ENCODE results near the gene EP400.
"Not testable (repeated sequence)": the region's sequence is repeated elsewhere in the genome, so short reads cannot be mapped to it uniquely, and the experiment has no call there.

The EP400 gene

GRCh38 chr12:131948713-131949430 lies 870 bp upstream of the EP400 start:
- DNase-seq, result not testable (repeated sequence)

GRCh38 chr12:131950182-131950913 lies 606 bp downstream of the EP400 start:
- DNase-seq, result peak; percentile 20

- not testable (repeated sequence) for DNase-seq
Measured at GRCh38 chr12:131953810-131954209, 4.1 kb downstream of the EP400 start.

DNA sequence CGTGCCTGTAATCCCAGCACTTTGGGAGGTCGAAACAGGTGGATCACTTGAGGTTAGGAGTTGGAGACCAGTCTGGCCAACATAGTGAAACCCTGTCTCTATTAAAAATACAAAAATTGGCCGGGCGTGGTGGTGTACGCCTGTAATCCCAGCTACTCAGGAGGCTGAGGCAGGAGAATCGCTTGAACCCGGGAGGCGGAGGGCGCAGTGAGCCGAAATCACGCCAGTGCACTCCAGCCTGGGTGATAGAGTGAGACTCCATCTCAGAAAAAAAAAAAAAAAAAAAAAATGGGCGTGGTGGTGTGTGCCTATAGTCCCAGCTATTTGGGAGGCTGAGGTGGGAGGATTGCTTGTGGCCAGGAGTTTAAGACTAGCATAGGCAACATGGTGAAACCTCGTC lies 4.7 kb downstream of the EP400 start:
- not testable (repeated sequence) for DNase-seq

DNA sequence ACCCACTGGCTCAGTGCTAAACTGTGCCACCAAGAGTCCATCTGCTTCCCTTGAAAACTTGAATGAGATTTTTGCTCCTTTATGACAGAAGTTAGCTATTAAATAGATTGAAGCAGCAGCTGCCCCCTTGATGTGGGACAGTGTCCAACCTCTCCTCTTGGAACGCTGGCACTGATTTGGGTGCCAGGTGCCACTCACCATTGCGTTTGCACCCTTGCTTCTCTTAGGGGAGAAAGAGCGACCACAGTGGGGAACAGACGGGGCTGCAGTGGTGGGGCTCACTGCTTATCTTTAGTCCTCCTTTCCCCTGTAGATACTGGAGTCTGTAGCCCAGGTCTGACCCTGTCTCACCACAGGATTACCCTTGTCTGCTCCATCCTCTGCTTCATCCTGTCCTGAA lies 9.4 kb downstream of the EP400 start:
- DNase-seq, result no peak

DNA sequence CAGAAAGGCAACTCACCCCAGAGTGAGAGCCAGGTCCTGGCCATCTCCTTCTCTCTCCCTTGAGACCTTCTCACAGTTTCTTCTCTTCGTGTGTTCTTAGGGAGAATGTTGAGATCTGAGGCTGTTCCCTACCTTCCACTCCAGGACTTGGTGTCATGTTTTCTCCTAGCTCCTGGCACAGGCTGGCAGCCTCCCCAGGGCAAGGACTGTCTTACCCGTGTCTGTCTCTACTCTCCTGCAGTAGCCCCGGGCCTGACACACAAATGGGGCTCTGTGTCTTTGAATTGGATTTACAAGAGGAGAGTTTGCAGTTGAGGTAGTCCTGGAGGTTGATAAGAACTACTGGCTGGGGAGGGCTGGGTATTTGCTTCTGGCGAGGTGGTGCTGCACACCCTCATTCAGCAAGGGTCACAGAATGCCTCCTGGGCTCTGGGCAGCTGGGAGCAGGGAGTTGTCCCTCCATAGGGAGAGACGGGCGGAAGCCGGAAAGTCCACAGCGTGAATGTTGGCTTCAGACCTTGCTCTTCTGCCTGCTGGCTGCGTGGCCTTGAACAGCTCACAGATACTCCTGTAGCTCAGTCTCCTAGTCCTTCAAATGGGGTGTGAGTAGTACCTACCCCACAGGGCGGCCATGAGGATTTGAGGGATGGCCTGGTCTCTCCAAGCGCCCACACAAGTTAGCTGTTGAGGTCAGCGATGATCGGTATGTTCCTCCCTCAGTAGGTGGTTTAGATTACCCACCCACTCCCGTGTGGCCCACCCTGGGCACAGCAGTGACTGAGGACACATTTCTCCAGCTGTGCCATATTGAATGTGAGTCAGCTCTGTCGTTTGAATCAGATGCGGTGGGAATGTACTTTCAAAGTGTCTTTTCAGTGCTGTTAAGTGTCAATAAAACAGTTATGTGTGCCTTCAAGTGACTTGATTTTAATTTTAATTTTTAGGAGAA lies 10.2 kb downstream of the EP400 start:
- no peak for DNase-seq

GRCh38 chr12:131960590-131961325 lies 11.0 kb downstream of the EP400 start:
- not testable (repeated sequence) for DNase-seq

GRCh38 chr12:131961328-131961727 lies 11.6 kb downstream of the EP400 start:
- not testable (repeated sequence) for DNase-seq

DNA sequence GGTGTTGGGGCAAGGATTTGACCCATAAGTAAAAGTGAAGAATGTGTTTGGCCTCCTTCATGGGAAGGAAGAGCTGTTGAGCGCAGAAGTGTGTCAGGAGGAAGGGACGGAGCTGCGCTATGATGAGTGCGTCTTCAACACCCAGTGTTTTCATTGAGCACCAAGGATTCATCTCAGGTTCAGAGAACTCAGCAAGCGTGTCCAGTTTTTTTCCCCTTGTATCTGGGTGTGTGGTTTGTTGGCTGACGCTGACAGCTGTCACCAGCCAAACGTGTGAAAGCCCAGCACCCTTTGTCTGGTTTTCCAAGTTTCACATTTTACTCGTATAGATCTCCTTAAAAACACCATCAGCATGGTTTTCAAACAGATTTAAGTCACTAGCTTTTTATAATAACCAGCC lies 12.3 kb downstream of the EP400 start:
- no peak for DNase-seq

- DNase-seq, result no peak
Measured at GRCh38 chr12:131963381-131963780, 13.6 kb downstream of the EP400 start.

DNA sequence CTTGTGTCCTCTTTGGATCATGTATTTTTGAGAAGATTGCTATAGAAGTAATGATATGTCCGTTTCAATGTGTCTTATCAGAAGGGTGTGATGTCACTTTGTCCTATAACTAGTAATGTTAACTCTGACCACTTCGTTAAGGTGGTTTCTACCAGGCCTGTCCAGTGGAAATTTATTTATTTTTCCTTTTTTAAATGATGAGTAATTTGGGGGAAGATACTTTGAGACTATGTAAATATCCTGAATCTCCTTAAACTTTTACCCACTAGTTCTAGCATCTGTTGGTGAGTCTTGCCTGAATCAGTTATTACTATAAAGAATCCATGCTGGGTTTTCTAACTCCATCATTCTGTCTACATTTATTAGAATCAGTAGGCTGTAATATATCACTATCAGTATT lies 15.3 kb downstream of the EP400 start:
- DNase-seq, result no peak

DNA sequence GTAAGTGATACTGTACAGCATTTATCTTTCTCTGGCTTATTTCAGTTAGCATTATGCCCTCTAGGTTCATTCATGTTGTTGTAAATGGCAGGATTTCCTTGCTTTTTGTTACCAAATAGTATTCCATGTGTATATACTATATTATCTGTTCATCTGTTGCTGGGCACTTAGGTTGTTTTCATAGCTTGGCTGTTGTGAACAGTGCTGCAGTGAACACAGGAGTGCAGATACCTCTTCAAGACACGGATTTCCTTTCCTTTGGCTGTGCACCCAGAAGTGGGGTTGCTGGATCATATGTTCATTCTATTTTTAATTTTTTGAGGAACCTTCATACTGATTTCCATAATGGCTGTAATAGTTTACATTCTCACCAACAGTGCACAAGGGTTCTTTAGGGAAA lies 21.5 kb downstream of the EP400 start:
- no peak for DNase-seq

DNA sequence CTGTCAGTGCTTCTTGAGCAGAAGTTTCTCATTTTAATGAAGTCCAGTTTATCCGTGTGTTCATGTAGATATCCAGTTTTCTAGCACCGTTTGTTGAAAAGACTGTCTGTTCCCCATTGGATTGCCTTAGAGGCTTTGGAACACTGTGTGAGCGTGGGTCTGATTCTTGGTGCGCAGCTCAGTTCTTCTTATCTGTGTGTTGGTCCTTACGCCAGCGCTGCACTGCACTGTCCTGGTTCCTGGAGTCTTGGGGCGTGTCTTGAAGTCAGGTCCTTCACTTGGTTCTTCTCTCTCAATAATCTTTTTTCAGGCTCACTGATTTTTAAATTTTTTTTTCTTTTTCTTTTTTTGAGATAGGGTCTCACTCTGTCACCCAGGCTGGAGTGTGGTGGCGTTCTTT lies 25.5 kb downstream of the EP400 start:
- no peak for DNase-seq

DNA sequence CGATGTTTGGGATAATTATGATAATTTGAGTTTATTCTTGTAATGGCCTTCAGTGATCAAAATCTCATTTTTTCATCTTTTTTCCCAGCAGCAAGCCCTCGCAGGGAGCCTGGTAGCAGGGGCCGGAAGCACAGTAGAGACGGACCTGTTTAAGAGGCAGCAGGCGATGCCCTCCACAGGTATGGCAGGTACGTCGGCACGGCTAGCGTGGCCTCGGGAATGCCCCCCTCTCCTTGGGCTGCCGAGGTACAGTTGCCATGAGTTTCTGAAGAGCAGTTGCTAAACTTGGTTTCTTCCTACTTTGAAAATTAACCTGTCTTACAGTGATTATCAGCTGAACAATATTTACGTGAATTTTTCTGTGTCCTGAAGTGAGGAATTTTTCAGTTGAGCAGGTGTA lies 29.9 kb downstream of the EP400 start:
- DNase-seq, result no peak

GRCh38 chr12:131980263-131980662 lies 30.5 kb downstream of the EP400 start:
- no peak for DNase-seq

DNA sequence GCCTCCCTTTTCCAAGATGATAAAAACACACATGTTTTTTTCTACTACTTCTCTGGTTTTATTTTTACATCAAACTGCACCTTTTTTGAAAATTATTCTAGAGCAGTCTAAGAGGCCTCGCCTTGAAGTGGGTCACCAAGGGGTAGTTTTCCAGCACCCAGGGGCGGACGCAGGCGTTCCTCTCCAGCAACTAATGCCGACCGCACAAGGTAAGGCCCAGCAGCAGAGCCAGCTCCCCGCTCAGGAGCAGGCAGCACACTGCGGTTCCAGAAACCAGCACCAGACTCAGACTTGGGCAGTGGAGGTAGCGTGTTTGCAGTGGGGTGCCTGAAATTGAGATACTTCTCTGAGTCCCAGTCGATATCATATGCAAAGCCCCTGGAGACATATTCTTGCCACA lies 31.6 kb downstream of the EP400 start:
- no peak for DNase-seq

GRCh38 chr12:131982041-131982440 lies 32.3 kb downstream of the EP400 start:
- DNase-seq, result no peak

DNA sequence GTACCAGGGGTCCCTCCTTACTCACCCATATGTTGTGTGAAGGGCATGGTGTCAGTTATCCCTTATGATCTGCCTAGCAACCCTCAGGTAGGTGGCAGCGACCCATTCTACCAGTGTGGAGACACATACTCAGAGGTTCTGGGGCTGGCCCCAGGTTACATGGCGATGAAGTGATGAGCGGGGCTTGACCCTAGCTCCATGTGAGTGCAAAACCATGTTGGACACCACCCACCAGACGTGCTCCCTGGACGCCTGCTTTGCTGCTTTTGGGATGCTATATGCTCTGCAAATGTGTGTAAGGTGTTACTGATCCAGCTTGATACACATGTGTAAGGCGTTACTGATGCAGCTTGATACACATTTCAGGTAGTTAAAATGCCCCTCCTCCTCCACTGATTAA lies 33.3 kb downstream of the EP400 start:
- DNase-seq, result no peak

DNA sequence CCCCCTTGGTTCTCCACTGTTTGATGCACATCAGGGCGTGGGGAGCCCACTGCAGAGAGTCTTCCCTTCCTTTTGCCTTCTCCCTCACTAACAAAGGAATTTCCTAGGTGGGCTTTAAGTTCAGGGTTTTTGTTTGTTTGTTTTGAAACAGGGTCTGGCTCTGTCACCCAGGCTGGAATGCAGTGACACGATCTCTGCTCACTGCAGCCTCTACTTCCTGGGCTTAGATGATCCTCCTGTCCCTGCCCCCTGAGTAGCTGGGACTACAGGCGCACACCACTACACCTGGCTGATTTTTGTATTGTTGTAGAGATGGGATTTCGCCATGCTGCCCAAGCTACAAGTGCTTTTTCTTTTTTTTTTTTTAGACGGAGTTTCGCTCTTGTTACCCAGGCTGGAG lies 33.8 kb downstream of the EP400 start:
- DNase-seq, result no peak

DNA sequence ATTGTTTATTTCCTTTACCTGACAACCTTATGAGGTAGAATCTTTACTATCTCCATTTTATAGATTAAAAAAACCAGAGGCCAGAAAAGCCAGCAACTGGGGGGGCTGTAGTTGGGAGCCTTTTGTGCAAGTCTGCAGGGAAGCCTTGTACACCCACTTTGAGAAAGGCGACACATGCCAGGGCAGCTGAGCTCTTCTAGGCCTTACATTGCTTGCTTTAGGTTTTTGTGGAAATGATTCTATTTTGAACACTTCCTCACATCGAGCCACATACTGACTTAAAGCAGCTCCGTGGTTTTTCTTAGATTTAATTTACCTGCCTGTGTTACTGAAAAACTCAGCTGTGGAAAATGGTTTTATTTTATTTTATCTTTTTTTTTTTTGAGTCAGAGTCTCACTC lies 34.6 kb downstream of the EP400 start:
- no peak for DNase-seq

DNA sequence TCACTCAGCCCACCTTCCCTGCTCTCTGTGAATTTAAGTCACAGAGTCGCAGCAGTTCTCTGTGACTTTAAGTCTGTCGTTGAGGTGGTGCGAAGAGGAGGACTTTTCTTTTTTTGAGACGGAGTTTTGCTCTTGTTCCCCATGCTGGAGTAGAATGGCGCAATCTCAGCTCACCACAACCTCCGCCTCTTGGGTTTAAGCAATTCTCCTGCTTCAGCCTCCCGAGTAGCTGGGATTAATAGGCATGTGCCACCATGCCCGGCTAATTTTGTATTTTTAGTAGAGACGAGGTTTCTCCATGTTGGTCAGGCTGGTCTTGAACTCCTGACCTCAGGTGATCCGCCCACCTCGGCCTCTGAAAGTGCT lies 35.8 kb downstream of the EP400 start:
- not testable (repeated sequence) for DNase-seq

DNA sequence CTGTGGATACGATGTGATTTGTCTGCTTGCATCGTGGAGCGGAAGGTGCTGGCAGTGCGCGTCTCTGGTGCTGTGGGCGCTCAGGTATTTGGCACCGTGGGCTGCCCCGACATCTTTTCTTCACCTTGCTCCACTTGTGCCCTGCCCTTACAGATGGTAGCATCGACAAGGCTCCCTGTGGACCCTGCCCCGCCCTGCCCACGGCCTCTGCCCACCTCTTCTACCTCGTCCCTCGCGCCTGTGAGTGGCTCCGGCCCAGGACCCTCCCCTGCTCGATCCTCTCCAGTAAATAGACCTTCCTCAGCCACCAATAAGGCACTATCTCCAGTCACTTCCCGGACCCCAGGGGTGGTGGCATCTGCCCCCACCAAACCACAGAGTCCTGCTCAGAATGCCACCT lies 36.6 kb downstream of the EP400 start:
- no peak for DNase-seq

GRCh38 chr12:131986910-131987309 lies 37.2 kb downstream of the EP400 start:
- DNase-seq, result no peak

Data from NCI-H510A treated with DMSO at 0.1 percent for 48 hours (cell line).